ENCODE data around the gene CNN2. TPM values are rescaled to one million over a fixed set of nuclear protein-coding genes. Genes with fewer than 3 reads are reported as not detected.
A peak's percentile ranks its signal among the peaks of the same experiment; 100 is the strongest.

CNN2 gene
- total and polyA plus RNA-seq, 12 donors: 6.9 to 64.9 (median 42.7) TPM

GRCh38 chr19:1037621-1038064 is 11.2 kb downstream of the CNN2 start:
- no peaks in the 10 kb centered on the region for H3K27me3 ChIP-seq
- intact Hi-C loops (cut with DNase I): no loop called here
- DNase-seq: no peak
- H3K9me3 ChIP-seq (replicated peaks in 1 of 3): no peaks in the 10 kb centered on the region
- H3K4me1 ChIP-seq (replicated peaks in 1 of 2): peaks cover 7 to 28% of the 10 kb centered on the region in 2 donors
- peak overlapping the region in 1 of 5 donors; percentile 41 for H3K27ac ChIP-seq
- TF ChIP-seq POLR2A (IDR thresholded peaks at IDR 0.05): no peak
- TF ChIP-seq, protein P1, sequence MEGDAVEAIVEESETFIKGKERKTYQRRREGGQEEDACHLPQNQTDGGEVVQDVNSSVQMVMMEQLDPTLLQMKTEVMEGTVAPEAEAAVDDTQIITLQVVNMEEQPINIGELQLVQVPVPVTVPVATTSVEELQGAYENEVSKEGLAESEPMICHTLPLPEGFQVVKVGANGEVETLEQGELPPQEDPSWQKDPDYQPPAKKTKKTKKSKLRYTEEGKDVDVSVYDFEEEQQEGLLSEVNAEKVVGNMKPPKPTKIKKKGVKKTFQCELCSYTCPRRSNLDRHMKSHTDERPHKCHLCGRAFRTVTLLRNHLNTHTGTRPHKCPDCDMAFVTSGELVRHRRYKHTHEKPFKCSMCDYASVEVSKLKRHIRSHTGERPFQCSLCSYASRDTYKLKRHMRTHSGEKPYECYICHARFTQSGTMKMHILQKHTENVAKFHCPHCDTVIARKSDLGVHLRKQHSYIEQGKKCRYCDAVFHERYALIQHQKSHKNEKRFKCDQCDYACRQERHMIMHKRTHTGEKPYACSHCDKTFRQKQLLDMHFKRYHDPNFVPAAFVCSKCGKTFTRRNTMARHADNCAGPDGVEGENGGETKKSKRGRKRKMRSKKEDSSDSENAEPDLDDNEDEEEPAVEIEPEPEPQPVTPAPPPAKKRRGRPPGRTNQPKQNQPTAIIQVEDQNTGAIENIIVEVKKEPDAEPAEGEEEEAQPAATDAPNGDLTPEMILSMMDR (IDR thresholded peaks at IDR 0.05): no peak
- 67 to 81% (median 74%) methylated on average over 17 to 22 of the region's 22 CpGs for WGBS, 4 donors
- peaks cover 0 to 27% of the 10 kb centered on the region in 2 donors for H3K36me3 ChIP-seq (replicated peaks in 1 of 2)
- H3K4me3 ChIP-seq: no peak overlapping the region

DNA sequence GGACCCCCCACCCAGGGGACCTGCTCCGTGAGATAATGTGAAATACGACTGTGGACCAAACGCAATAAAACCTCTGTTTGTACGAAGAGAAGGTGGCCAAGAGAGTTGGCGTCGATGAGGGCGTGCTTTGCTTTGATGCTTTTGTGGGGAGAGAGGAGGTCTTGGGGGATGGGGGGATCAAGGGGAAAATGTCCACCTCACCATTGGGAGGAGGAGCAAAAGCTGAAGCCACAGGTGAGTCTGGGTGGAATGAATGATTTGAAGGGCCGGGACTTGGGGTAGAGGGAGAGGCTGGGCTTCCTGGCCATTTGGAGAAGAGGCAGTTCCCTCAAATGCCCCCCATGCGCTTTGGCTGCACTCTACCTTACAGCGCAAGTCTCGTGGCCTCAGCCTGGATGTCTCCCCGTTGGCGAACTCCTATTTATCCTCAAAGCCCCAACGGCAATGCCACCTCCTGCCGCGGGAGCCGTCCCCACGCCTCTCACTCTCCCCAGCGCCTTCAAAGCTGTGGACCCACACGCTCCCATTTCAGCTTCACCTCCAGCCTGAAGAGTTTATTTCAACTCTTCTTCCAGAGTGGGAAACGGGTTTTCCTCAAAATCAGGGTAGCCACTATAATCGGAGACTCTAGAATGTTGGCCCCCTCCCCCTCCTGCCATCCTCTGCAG is 12.7 kb downstream of the CNN2 start:
- peaks cover 0 to 21% of the 10 kb centered on the region in 2 donors for H3K36me3 ChIP-seq (replicated peaks in 1 of 2)
- WGBS, 4 donors: 65 to 73% (median 65%) methylated on average over 22 of the region's 22 CpGs
- H3K4me1 ChIP-seq (replicated peaks in 1 of 2): peaks cover 7 to 28% of the 10 kb centered on the region in 2 donors
- no peak overlapping the region for H3K4me3 ChIP-seq
- no peak for DNase-seq
- H3K27me3 ChIP-seq: no peaks in the 10 kb centered on the region
- H3K27ac ChIP-seq: peak overlapping the region in 1 of 5 donors; percentile 43
- no peak for TF ChIP-seq POLR2A (IDR thresholded peaks at IDR 0.05)
- TF ChIP-seq, protein P1 (IDR thresholded peaks at IDR 0.05): no peak
- intact Hi-C loops (cut with DNase I): no loop called here
- H3K9me3 ChIP-seq (replicated peaks in 1 of 3): no peaks in the 10 kb centered on the region

- H3K27ac ChIP-seq: peak within 1 kb of the TSS in 2 of 5 donors; percentile 27 to 43
- intact Hi-C loops (cut with DNase I): no loop called here
These were observed 13.5 kb downstream of the CNN2 start, which contains the start of gene ABCA7 for GRCh38 chr19:1039646-1040475. Gene ABCA7, plus strand, starts transcription at chr19:1040107. Its CDS starts 1,255 bp downstream, at chr19:1041362.

More at GRCh38 chr19:1039646-1040475, 13.5 kb downstream of the CNN2 start, which contains the start of gene ABCA7:
- H3K4me3 ChIP-seq: peak within 1 kb of the TSS in 3 of 4 donors; percentile 11 to 51 (median 31)
- DNase-seq: peak; percentile 96 to 100 (median 99)
- TF ChIP-seq, protein P1 (IDR thresholded peaks at IDR 0.05): no peak
- peak; percentile 54 to 66 for TF ChIP-seq POLR2A (IDR thresholded peaks at IDR 0.05)
- peaks cover 7 to 28% of the 10 kb centered on the region in 2 donors for H3K4me1 ChIP-seq (replicated peaks in 1 of 2)
- H3K36me3 ChIP-seq (replicated peaks in 1 of 2): peaks cover 0 to 21% of the 10 kb centered on the region in 2 donors
- no peaks in the 10 kb centered on the region for H3K9me3 ChIP-seq (replicated peaks in 1 of 3)
- WGBS, 4 donors: 0 to 2% (median 1%) methylated on average over 19 to 56 of the region's 56 CpGs
- H3K27me3 ChIP-seq: no peaks in the 10 kb centered on the region
